ENCODE results near the gene EFCAB11. TPM values are rescaled to one million over a fixed set of nuclear protein-coding genes. Genes with fewer than 3 reads are reported as not detected.

Gene EFCAB11
- total and polyA plus RNA-seq, 2 experiments from 2014 or later = 7.7 to 24.6 TPM

- no peak for ATAC-seq
These were observed 72.7 kb downstream of the EFCAB11 start for GRCh38 chr14:89881839-89882238.

More at GRCh38 chr14:89881839-89882238, 72.7 kb downstream of the EFCAB11 start:
- H3K4me1 ChIP-seq (ENCODE audit: insufficient read depth) = no peaks in the 10 kb centered on the region
- no peak overlapping the region for H3K4me2 ChIP-seq
- DNase-seq (ENCODE audit: low spot score) = no peak
- H4K20me1 ChIP-seq (replicated peaks; ENCODE audit: insufficient read depth) = no peaks in the 10 kb centered on the region
- H3K27ac ChIP-seq (ENCODE audit: low read depth) = no peak overlapping the region
- H3K27ac Mint-ChIP-seq = no peak overlapping the region
- H3K9me2 ChIP-seq (ENCODE audit: insufficient read depth) = no peaks in the 10 kb centered on the region
- H3K36me3 Mint-ChIP-seq (ENCODE audit: low read depth) = no peaks in the 10 kb centered on the region
- no peaks in the 10 kb centered on the region for H3K9me3 Mint-ChIP-seq
- no peaks in the 10 kb centered on the region for H3K79me2 ChIP-seq (replicated peaks; ENCODE audit: insufficient read depth)
- peaks cover 7% of the 10 kb centered on the region; the same call in 2 of the 3 replicates for H3K4me1 Mint-ChIP-seq
- no peaks in the 10 kb centered on the region for H3K27me3 ChIP-seq (ENCODE audit: insufficient read depth)
- H3F3A ChIP-seq (replicated peaks; ENCODE audit: low read depth) = no peaks in the 10 kb centered on the region
- TF ChIP-seq POLR2AphosphoS5 (IDR thresholded peaks at IDR 0.05; ENCODE audit: low read depth) (no peak), REST (IDR thresholded peaks at IDR 0.05; ENCODE audit: unreplicated experiment) (no peak), JUNB (IDR thresholded peaks at IDR 0.05; ENCODE audit: unreplicated experiment) (no peak), EZH2 (IDR thresholded peaks at IDR 0.05; ENCODE audit: low read depth, unreplicated experiment) (no peak), NANOG (IDR thresholded peaks at IDR 0.05; ENCODE audit: borderline replicate concordance) (no peak), ZNF331 (CRISPR knock-in tag; IDR thresholded peaks at IDR 0.05; ENCODE audit: low read depth) (no peak), ZNF462 (CRISPR knock-in tag; IDR thresholded peaks at IDR 0.05) (no peak), STAT1 (IDR thresholded peaks at IDR 0.05; ENCODE audit: unreplicated experiment) (no peak), CTCF (conservative IDR thresholded peaks at IDR 0.05; ENCODE audit: low read depth in 2 of 2) (no peak), CREB1 (CRISPR knock-in tag; IDR thresholded peaks at IDR 0.05; ENCODE audit: low read depth) (no peak), EZH2phosphoT487 (IDR thresholded peaks at IDR 0.05; ENCODE audit: unreplicated experiment) (no peak), ETS1 (IDR thresholded peaks at IDR 0.05) (no peak), ZNF114 (CRISPR knock-in tag; IDR thresholded peaks at IDR 0.05) (no peak)
- H3K36me3 ChIP-seq (ENCODE audit: insufficient read depth) = no peaks in the 10 kb centered on the region
- no peak overlapping the region for H2AFZ ChIP-seq
- no peak overlapping the region for H3K4me3 ChIP-seq
- no peaks in the 10 kb centered on the region for H3K27me3 Mint-ChIP-seq (ENCODE audit: insufficient read depth, low read depth, poor library complexity)
- no peak overlapping the region for H3K4me3 Mint-ChIP-seq

Data from GM23338 (cell line).